Upper lobe of right lung (tissue), 1 donor: ENCODE results near the gene DIP2C. TPM values are rescaled to one million over a fixed set of nuclear protein-coding genes. Genes with fewer than 3 reads are reported as not detected.

Experiments
- ATAC-seq: fragments of 200-7000 bp; cut with Tn5 transposase; one replicate; pipeline ENCODE4 v1.9.1; 2020; ENCODE audit warnings: mild to moderate bottlenecking, moderate library complexity
- DNase-seq: peaks from one replicate; pipeline ENCODE4 v3.0.0-alpha.2; 2020
- H3K27ac ChIP-seq: fragments of 200-600 bp; one replicate; pipeline ENCODE4 v1.8.0; 2022
- H3K27me3 ChIP-seq: fragments of 200-600 bp; one replicate; pipeline ENCODE4 v1.8.0; 2022; ENCODE audit warnings: mild to moderate bottlenecking
- H3K36me3 ChIP-seq: fragments of 200-600 bp; one replicate; pipeline ENCODE4 v1.8.0; 2022
- H3K4me1 ChIP-seq: fragments of 200-600 bp; one replicate; pipeline ENCODE4 v1.8.0; 2022
- H3K4me3 ChIP-seq: fragments of 200-600 bp; one replicate; pipeline ENCODE4 v1.8.0; 2022; ENCODE audit warnings: mild to moderate bottlenecking
- H3K9me3 ChIP-seq: fragments of 200-600 bp; one replicate; pipeline ENCODE4 v1.8.0; 2022
- CTCF ChIP-seq: fragments of 200-600 bp; IDR thresholded peaks from one replicate; pipeline ENCODE4 v1.8.0; 2022; ENCODE audit warnings: antibody characterized with exemption
- intact Hi-C: fragments of 100-400 bp; cut with DNase I; formaldehyde crosslinking; loops from one replicate; pipeline ENCODE4 v1.11.0; 2022
- total RNA-seq: library from RNA; stranded (reverse); fragmentation: NEBNext Ultra II Directional; extraction: Animal tissue kit (Norgen Biotek cat#: 25700); gene quantifications from one replicate; pipeline ENCODE4 v1.2.1, GENCODE V29; 2021
- donor health status: DM: no; HTN: yes; CAD: no; lungs with severe emphysema.

DIP2C gene
- total RNA-seq, 1 donor from 2014 or later = 17.3 TPM

- intact Hi-C loops = no loop called here
- TF ChIP-seq CTCF = no peak
- Histone ChIP-seq H3K9me3 (no peaks in the 10 kb centered on the region), H3K27me3 (no peaks in the 10 kb centered on the region), H3K36me3 (no peaks in the 10 kb centered on the region), H3K27ac (no peak overlapping the region), H3K4me1 (no peaks in the 10 kb centered on the region), H3K4me3 (no peak overlapping the region)
- ATAC-seq (peak; percentile 52), DNase-seq (peak; percentile 55)
Measured at GRCh38 chr10:677750-678661, 11.5 kb downstream of the DIP2C start.

GRCh38 chr10:677038-677437 lies 12.4 kb downstream of the DIP2C start:
- Histone ChIP-seq H3K27me3 (no peaks in the 10 kb centered on the region), H3K4me3 (no peak overlapping the region), H3K27ac (no peak overlapping the region), H3K9me3 (no peaks in the 10 kb centered on the region), H3K36me3 (no peaks in the 10 kb centered on the region), H3K4me1 (no peaks in the 10 kb centered on the region)
- no peak for TF ChIP-seq CTCF
- ATAC-seq (no peak), DNase-seq (no peak)
- intact Hi-C loops = no loop called here

GRCh38 chr10:676178-676577 lies 13.3 kb downstream of the DIP2C start:
- Histone ChIP-seq H3K36me3 (no peaks in the 10 kb centered on the region), H3K4me1 (no peaks in the 10 kb centered on the region), H3K27me3 (no peaks in the 10 kb centered on the region), H3K27ac (no peak overlapping the region), H3K9me3 (no peaks in the 10 kb centered on the region), H3K4me3 (no peak overlapping the region)
- intact Hi-C loops = no loop called here
- DNase-seq (no peak), ATAC-seq (no peak)
- TF ChIP-seq CTCF = no peak

GRCh38 chr10:675532-675931 lies 13.9 kb downstream of the DIP2C start:
- no peaks in the 10 kb centered on the region for H3K4me1 ChIP-seq
- TF ChIP-seq CTCF = no peak
- no peak for DNase-seq
- H3K9me3 ChIP-seq = no peaks in the 10 kb centered on the region
- no peaks in the 10 kb centered on the region for H3K36me3 ChIP-seq
- no peaks in the 10 kb centered on the region for H3K27me3 ChIP-seq
- no peak overlapping the region for H3K4me3 ChIP-seq
- H3K27ac ChIP-seq = no peak overlapping the region
- no peak for ATAC-seq
- intact Hi-C loops = no loop called here

GRCh38 chr10:673492-673891 lies 16.0 kb downstream of the DIP2C start:
- no peaks in the 10 kb centered on the region for H3K9me3 ChIP-seq
- intact Hi-C loops = no loop called here
- no peaks in the 10 kb centered on the region for H3K27me3 ChIP-seq
- ATAC-seq = no peak
- no peak overlapping the region for H3K4me3 ChIP-seq
- DNase-seq = no peak
- no peaks in the 10 kb centered on the region for H3K4me1 ChIP-seq
- H3K36me3 ChIP-seq = no peaks in the 10 kb centered on the region
- TF ChIP-seq CTCF = no peak
- no peak overlapping the region for H3K27ac ChIP-seq
